BJ (cell line): ENCODE results near the gene SLC44A3. TPM values are rescaled to one million over a fixed set of nuclear protein-coding genes. Genes with fewer than 3 reads are reported as not detected.

Source experiments
- CTCF ChIA-PET: fragments of 350-600 bp; formaldehyde crosslinking; extraction: SDS; loops from one replicate; lab custom pipeline; 2021; ENCODE audit warnings: antibody characterized with exemption, inconsistent platforms; lab: Yijun Ruan, JAX
- POLR2A ChIA-PET: fragments of 300-600 bp; sonication (Branson Sonifier 250); formaldehyde crosslinking; extraction: SDS; loops from one replicate; lab custom pipeline; 2021; ENCODE audit warnings: antibody characterized with exemption; lab: Charles Lee
- DNase-seq: peaks from one replicate; pipeline ENCODE4 v3.0.0-alpha.2; 2011; ENCODE audit warnings: low read depth
- H3K27me3 ChIP-seq: 2 replicates; pipeline ENCODE4 v1.6.0; 2011; ENCODE audit warnings: low read length; ENCODE audit not compliant: control insufficient read depth, insufficient read depth
- H3K36me3 ChIP-seq: 2 replicates; pipeline ENCODE4 v1.5.1; 2011; ENCODE audit warnings: low read length; ENCODE audit not compliant: control insufficient read depth, insufficient read depth
- H3K4me3 ChIP-seq: 2 replicates; pipeline ENCODE4 v1.5.1; 2011; ENCODE audit warnings: low read depth, mild to moderate bottlenecking, control low read depth, low read length
- polyA plus RNA-seq: library from polyadenylated mRNA; depleted of rRNA; stranded (reverse); fragments of >200 nt; gene quantifications from 2 replicates; pipeline ENCODE4 v1.2.3, GENCODE V29; 2011
- TF ChIP-seq, protein P1 (sequence below): IDR thresholded peaks from 2 replicates; pipeline ENCODE4 v1.5.1; 2011; ENCODE audit warnings: low read depth, mild to moderate bottlenecking, control low read depth, inconsistent platforms, low read length, moderate library complexity; ENCODE audit not compliant: insufficient read depth

The SLC44A3 gene
- polyA plus RNA-seq, 1 experiment, result 1.1 TPM

DNA sequence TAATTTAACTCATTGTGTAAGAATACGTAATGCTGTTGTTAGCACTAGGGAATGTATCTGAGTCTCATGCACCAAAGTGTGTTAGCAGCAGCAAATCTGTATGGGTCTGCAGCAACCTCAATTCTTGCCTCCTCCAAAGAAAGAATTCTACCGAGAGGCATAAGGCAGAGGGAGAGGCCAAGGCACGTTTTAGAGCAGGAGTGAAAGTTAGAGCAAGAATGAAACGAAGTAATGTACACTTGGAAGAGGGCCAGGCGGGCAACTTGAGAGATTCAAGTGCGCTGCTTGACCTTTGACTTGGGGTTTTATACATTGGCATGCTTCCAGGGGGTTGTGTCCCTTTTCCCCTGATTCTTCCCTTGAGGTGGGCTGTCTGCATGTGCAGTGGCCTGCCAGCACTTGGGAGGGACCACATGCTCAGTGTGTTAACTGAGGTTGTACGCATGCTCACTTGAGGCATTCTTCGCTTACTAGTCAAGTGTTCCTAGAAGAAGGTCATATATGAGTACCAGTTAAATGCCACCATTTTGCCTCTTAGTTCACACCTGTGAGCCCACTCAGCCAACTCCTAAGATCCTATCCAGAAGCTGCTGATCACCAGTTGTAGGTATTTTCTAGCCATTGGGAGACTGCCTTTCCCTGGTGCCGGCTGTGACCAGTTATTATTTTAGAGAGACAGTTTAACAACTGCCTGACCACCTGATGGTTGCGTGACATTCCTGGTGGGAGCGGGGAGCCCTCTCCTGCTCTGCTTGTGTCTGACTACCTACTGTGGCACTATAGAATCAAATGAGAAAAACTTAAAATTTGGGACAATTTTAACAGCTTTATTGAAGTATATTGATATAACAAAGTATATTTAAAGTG, 109.4 kb downstream of the SLC44A3 start:
- TF ChIP-seq, protein P1, sequence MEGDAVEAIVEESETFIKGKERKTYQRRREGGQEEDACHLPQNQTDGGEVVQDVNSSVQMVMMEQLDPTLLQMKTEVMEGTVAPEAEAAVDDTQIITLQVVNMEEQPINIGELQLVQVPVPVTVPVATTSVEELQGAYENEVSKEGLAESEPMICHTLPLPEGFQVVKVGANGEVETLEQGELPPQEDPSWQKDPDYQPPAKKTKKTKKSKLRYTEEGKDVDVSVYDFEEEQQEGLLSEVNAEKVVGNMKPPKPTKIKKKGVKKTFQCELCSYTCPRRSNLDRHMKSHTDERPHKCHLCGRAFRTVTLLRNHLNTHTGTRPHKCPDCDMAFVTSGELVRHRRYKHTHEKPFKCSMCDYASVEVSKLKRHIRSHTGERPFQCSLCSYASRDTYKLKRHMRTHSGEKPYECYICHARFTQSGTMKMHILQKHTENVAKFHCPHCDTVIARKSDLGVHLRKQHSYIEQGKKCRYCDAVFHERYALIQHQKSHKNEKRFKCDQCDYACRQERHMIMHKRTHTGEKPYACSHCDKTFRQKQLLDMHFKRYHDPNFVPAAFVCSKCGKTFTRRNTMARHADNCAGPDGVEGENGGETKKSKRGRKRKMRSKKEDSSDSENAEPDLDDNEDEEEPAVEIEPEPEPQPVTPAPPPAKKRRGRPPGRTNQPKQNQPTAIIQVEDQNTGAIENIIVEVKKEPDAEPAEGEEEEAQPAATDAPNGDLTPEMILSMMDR, result no peak
- no peaks in the 10 kb centered on the region for H3K27me3 ChIP-seq
- no peak for DNase-seq
- no peaks in the 10 kb centered on the region for H3K36me3 ChIP-seq
- POLR2A ChIA-PET, result no interaction called here
- no peak overlapping the region for H3K4me3 ChIP-seq
- CTCF ChIA-PET, result interaction anchor here (0.8 kb wide), 1 partner anchor 114 kb away, joined by 4 read pairs; no protein-coding TSS in a partner anchor

DNA sequence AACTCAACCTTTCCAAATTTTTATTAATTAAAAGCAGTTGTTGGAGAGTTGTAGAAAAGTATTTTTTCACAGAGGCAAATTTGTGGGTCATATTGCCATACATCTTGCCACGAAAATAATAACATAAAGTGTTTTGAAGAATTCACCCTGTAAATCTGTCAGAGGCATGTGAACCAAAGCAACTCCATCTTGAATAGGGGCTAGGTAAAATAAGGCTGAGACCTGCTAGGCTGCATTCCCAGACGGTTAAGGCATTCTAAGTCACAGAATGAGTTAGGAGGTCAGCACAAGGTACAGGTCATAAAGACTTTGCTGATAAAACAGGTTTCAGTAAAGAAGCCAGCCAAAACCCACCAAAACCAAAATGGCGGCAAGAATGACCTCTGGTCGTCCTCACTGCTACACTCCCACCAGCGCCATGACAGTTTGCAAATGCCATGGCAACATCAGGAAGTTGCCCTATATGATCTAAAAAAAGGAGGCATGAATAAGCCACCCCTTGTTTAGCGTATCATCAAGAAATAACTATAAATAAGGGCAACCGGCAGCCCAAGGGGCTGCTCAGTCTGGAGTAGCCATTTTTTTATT, 111.2 kb downstream of the SLC44A3 start:
- no peak overlapping the region for H3K4me3 ChIP-seq
- ChIA-PET CTCF (no interaction called here), POLR2A (no interaction called here)
- no peaks in the 10 kb centered on the region for H3K27me3 ChIP-seq
- no peaks in the 10 kb centered on the region for H3K36me3 ChIP-seq
- TF ChIP-seq, protein P1, result no peak
- DNase-seq, result no peak

DNA sequence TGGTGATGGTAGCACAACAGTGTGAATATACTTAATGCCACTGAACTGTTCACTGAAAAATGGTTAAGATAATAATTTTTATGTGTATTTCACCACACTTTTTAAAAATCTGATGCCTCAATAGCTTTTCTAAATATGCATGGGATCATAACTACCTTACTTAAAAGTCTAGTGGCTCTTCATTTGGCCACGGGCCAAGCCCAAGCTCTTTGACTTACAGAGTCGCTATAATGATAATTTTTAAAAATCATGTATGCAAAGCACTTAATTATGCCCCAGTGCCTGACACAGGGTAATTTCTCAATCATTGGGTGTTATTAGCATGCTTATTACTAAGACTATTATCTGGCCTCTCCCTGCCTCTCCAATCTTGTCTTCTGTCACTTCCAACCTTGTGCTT, 114.4 kb downstream of the SLC44A3 start:
- CTCF ChIA-PET, result interaction anchor here (1.0 kb wide), 1 partner anchor 10 kb away, joined by 3 read pairs; no protein-coding TSS in a partner anchor
- no peaks in the 10 kb centered on the region for H3K36me3 ChIP-seq
- DNase-seq, result no peak
- H3K27me3 ChIP-seq, result no peaks in the 10 kb centered on the region
- H3K4me3 ChIP-seq, result no peak overlapping the region
- POLR2A ChIA-PET, result no interaction called here
- TF ChIP-seq, protein P1, result no peak

DNA sequence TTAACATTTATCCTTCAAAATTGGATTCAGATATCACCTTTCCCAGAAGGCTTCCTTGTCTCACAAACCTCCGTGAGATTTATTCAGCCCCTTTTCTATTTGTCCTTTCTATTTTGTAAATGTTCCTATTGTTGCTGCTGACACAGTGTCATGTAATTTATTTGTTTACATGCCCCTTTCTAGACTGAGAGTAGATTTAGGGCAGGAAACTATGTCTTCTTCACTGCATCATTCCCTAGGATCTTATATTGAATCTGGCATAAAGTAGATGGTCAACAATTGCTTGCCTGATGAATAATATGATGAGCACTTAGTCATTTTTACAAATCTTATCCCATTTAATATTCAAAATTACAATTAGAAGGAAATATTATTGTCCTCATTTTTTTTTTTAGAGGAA, 114.9 kb downstream of the SLC44A3 start:
- ChIA-PET CTCF (no interaction called here), POLR2A (no interaction called here)
- H3K4me3 ChIP-seq, result no peak overlapping the region
- TF ChIP-seq, protein P1, result no peak
- no peaks in the 10 kb centered on the region for H3K36me3 ChIP-seq
- DNase-seq, result no peak
- H3K27me3 ChIP-seq, result no peaks in the 10 kb centered on the region

DNA sequence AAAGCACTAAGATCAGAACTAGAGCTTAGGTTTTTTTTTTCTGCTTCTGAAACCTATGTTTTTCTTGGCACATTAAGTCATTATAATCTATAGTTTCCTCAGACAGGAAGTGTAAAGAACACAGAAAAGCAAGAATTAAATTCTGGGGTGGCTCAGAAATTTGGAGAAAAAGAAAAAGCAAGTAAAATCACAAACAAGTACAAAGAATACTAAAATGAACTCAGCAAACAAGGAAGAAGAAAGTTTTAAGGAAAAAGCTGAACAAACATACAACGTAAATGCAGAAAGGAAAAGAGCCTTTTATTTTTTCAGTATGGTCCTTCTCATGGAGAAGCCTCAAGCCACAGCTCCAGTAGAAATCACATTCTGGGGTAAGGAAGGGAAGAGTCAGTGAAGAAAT, 115.3 kb downstream of the SLC44A3 start:
- H3K36me3 ChIP-seq, result no peaks in the 10 kb centered on the region
- TF ChIP-seq, protein P1, result no peak
- H3K4me3 ChIP-seq, result no peak overlapping the region
- DNase-seq, result no peak
- CTCF ChIA-PET, result interaction anchor here (0.6 kb wide), 1 partner anchor 250 kb away, joined by 3 read pairs; no protein-coding TSS in a partner anchor
- no peaks in the 10 kb centered on the region for H3K27me3 ChIP-seq
- POLR2A ChIA-PET, result no interaction called here
